BLaER1 treated with 17β-estradiol and CSF1 and Interleukin-3, amounts not matched to agents 10 nM and 100 nM (cell line): ENCODE data around the gene S100A16.

ENCODE experiments used
- H3K27ac ChIP-seq, 11 experiments: shearing (Covaris generic); formaldehyde crosslinking; 2 replicates each; pipeline ENCODE4 v1.8.1; 2022
- H3K27me3 ChIP-seq, 11 experiments: shearing (Covaris generic); formaldehyde crosslinking; 2 replicates each; pipeline ENCODE4 v1.8.1; 2022
- H3K36me3 ChIP-seq, 11 experiments: shearing (Covaris generic); formaldehyde crosslinking; 2 replicates each; pipeline ENCODE4 v1.8.1; 2022
- H3K4me1 ChIP-seq, 10 experiments: shearing (Covaris generic); formaldehyde crosslinking; 2 replicates each; pipeline ENCODE4 v1.8.1; 2022
- H3K4me2 ChIP-seq, 11 experiments: shearing (Covaris generic); formaldehyde crosslinking; 2 replicates each; pipeline ENCODE4 v1.8.1; 2022
- H3K4me3 ChIP-seq, 10 experiments: shearing (Covaris generic); formaldehyde crosslinking; 2 replicates each; pipeline ENCODE4 v1.8.1; 2022
- H3K9ac ChIP-seq, 11 experiments: shearing (Covaris generic); formaldehyde crosslinking; 2 replicates each; pipeline ENCODE4 v1.8.1; 2022
- H3K9me3 ChIP-seq, 11 experiments: shearing (Covaris generic); formaldehyde crosslinking; replicated peaks in 1 of 11; 2 replicates each; pipeline ENCODE4 v1.8.1; 2022
- H4K20me1 ChIP-seq, 11 experiments: shearing (Covaris generic); formaldehyde crosslinking; 2 replicates each; pipeline ENCODE4 v1.8.1; 2022
- Cebpa-rat ChIP-seq, 11 experiments: shearing (Covaris generic); IDR thresholded peaks; 2 replicates each; pipeline ENCODE4 v1.8.1; 2022

S100A16 gene

GRCh38 chr1:153617663-153618062, 4.7 kb upstream of the S100A16 start:
- no peak overlapping the region for H3K4me3 ChIP-seq
- peaks cover 0 to 17% (median 11%) of the 10 kb centered on the region in 11 experiments; a peak in 12 of 22 replicates for H3K9me3 ChIP-seq
- peaks cover 47 to 86% (median 58%) of the 10 kb centered on the region in 10 experiments for H3K4me1 ChIP-seq
- peak overlapping the region in 10 of 11 experiments; percentile 7 to 68 (median 41); a peak in 14 of 22 replicates for H3K9ac ChIP-seq
- H4K20me1 ChIP-seq: no peaks in the 10 kb centered on the region
- peaks cover 26 to 50% (median 43%) of the 10 kb centered on the region in 11 experiments for H3K36me3 ChIP-seq
- H3K27ac ChIP-seq: peak overlapping the region in 10 of 11 experiments; percentile 18 to 62 (median 42); a peak in 16 of 22 replicates
- TF ChIP-seq Cebpa-rat (IDR thresholded peaks at IDR 0.05): no peak
- H3K4me2 ChIP-seq: peak overlapping the region; percentile 31 to 82 (median 56)
- H3K27me3 ChIP-seq: no peaks in the 10 kb centered on the region

- no peak overlapping the region for H3K4me3 ChIP-seq
- peak overlapping the region in 10 of 11 experiments; percentile 18 to 62 (median 42); a peak in 17 of 22 replicates for H3K27ac ChIP-seq
- H3K9me3 ChIP-seq: peaks cover 0 to 17% (median 11%) of the 10 kb centered on the region in 11 experiments; a peak in 12 of 22 replicates
- TF ChIP-seq Cebpa-rat (IDR thresholded peaks at IDR 0.05): no peak
- no peaks in the 10 kb centered on the region for H3K27me3 ChIP-seq
- H3K4me2 ChIP-seq: peak overlapping the region in 10 of 11 experiments; percentile 31 to 82 (median 55); a peak in 17 of 22 replicates
- H3K9ac ChIP-seq: peak overlapping the region in 8 of 11 experiments; percentile 8 to 51 (median 39); a peak in 8 of 22 replicates
- peaks cover 40 to 83% (median 51%) of the 10 kb centered on the region in 10 experiments for H3K4me1 ChIP-seq
- H4K20me1 ChIP-seq: no peaks in the 10 kb centered on the region
- peaks cover 26 to 42% (median 37%) of the 10 kb centered on the region in 11 experiments for H3K36me3 ChIP-seq
Measured at GRCh38 chr1:153616917-153617311, 4.0 kb upstream of the S100A16 start.

- Histone ChIP-seq H3K4me3 (no peak within 1 kb of the TSS), H3K4me2 (peak within 1 kb of the TSS in 10 of 11 experiments; percentile 31 to 82 (median 55); a peak in 18 of 22 replicates), H4K20me1 (no peaks in the 10 kb centered on the region), H3K27ac (peak within 1 kb of the TSS in 10 of 11 experiments; percentile 18 to 62 (median 42); a peak in 17 of 22 replicates), H3K27me3 (no peaks in the 10 kb centered on the region), H3K9ac (peak within 1 kb of the TSS in 8 of 11 experiments; percentile 8 to 51 (median 39); a peak in 8 of 22 replicates), H3K4me1 (peaks cover 34 to 83% (median 47%) of the 10 kb centered on the region in 10 experiments), H3K36me3 (peaks cover 26 to 36% (median 32%) of the 10 kb centered on the region in 11 experiments), H3K9me3 (peaks cover 0 to 17% (median 11%) of the 10 kb centered on the region in 11 experiments; a peak in 12 of 22 replicates)
- TF ChIP-seq Cebpa-rat (IDR thresholded peaks at IDR 0.05): no peak
Measured at GRCh38 chr1:153616144-153616916, 3.4 kb upstream of the S100A16 start, which contains the start of gene S100A14. Gene S100A14 (minus strand): TSS chr1:153616325. CDS start chr1:153615858, 467 bp downstream.

GRCh38 chr1:153615406-153615805, 2.5 kb upstream of the S100A16 start:
- Histone ChIP-seq H3K27me3 (no peaks in the 10 kb centered on the region), H3K4me2 (0 out of 22 replicates have a peak overlapping the region, but pooled peaks of 3 of the 11 experiments have one; percentile 11 to 82 (median 70)), H3K36me3 (peaks cover 20 to 27% (median 24%) of the 10 kb centered on the region in 11 experiments), H3K27ac (peak overlapping the region in 5 of 11 experiments; percentile 25 to 62 (median 43); a peak in 5 of 22 replicates), H3K4me1 (peaks cover 36 to 83% (median 52%) of the 10 kb centered on the region in 10 experiments), H3K4me3 (no peak overlapping the region), H4K20me1 (no peaks in the 10 kb centered on the region), H3K9me3 (peaks cover 0 to 12% (median 10%) of the 10 kb centered on the region in 11 experiments; a peak in 12 of 22 replicates), H3K9ac (no peak overlapping the region)
- TF ChIP-seq Cebpa-rat (IDR thresholded peaks at IDR 0.05): no peak

- no peak overlapping the region for H3K4me3 ChIP-seq
- H3K27me3 ChIP-seq: no peaks in the 10 kb centered on the region
- peaks cover 41 to 84% (median 57%) of the 10 kb centered on the region in 10 experiments for H3K4me1 ChIP-seq
- peak overlapping the region in 9 of 11 experiments; percentile 11 to 71 (median 50); a peak in 15 of 22 replicates for H3K4me2 ChIP-seq
- peaks cover 0 to 7% (median 6%) of the 10 kb centered on the region in 11 experiments; a peak in 12 of 22 replicates for H3K9me3 ChIP-seq
- H3K36me3 ChIP-seq: peaks cover 15 to 22% (median 19%) of the 10 kb centered on the region in 11 experiments
- no peak for TF ChIP-seq Cebpa-rat (IDR thresholded peaks at IDR 0.05)
- 0 out of 22 replicates have a peak overlapping the region, but pooled peaks of 2 of the 11 experiments have one; percentile 2 to 61 for H3K27ac ChIP-seq
- no peaks in the 10 kb centered on the region for H4K20me1 ChIP-seq
- no peak overlapping the region for H3K9ac ChIP-seq
Measured at GRCh38 chr1:153614906-153615305, 2.0 kb upstream of the S100A16 start.

- no peaks in the 10 kb centered on the region for H4K20me1 ChIP-seq
- H3K27ac ChIP-seq: peak overlapping the region in 2 of 11 experiments; percentile 2 to 3; a peak in 2 of 22 replicates
- H3K4me2 ChIP-seq: peak overlapping the region in 9 of 11 experiments; percentile 11 to 71 (median 50); a peak in 16 of 22 replicates
- no peak for TF ChIP-seq Cebpa-rat (IDR thresholded peaks at IDR 0.05)
- H3K4me3 ChIP-seq: no peak overlapping the region
- H3K36me3 ChIP-seq: peaks cover 9 to 16% (median 13%) of the 10 kb centered on the region in 11 experiments; a peak in 21 of 22 replicates
- peaks cover 0 to 1% (median 0%) of the 10 kb centered on the region in 11 experiments; a peak in 2 of 22 replicates for H3K9me3 ChIP-seq
- no peak overlapping the region for H3K9ac ChIP-seq
- no peaks in the 10 kb centered on the region for H3K27me3 ChIP-seq
- H3K4me1 ChIP-seq: peaks cover 46 to 84% (median 62%) of the 10 kb centered on the region in 10 experiments
Measured at GRCh38 chr1:153614189-153614900, 1.4 kb upstream of the S100A16 start.

GRCh38 chr1:153613406-153613805, 469 bp upstream of the S100A16 start:
- H3K4me1 ChIP-seq: peaks cover 50 to 84% (median 63%) of the 10 kb centered on the region in 10 experiments
- H3K9me3 ChIP-seq: no peaks in the 10 kb centered on the region
- H3K27ac ChIP-seq: peak overlapping the region in 1 of 11 experiments; percentile 19; a peak in 1 of 22 replicates
- no peaks in the 10 kb centered on the region for H3K27me3 ChIP-seq
- no peak overlapping the region for H3K4me3 ChIP-seq
- no peak overlapping the region for H3K4me2 ChIP-seq
- TF ChIP-seq Cebpa-rat (IDR thresholded peaks at IDR 0.05): no peak
- no peaks in the 10 kb centered on the region for H4K20me1 ChIP-seq
- peaks cover 0 to 7% (median 4%) of the 10 kb centered on the region in 11 experiments; a peak in 15 of 22 replicates for H3K36me3 ChIP-seq
- no peak overlapping the region for H3K9ac ChIP-seq

- peak overlapping the region in 5 of 11 experiments; percentile 18 to 43 (median 35); a peak in 8 of 22 replicates for H3K27ac ChIP-seq
- no peaks in the 10 kb centered on the region for H3K36me3 ChIP-seq
- no peaks in the 10 kb centered on the region for H3K9me3 ChIP-seq
- no peaks in the 10 kb centered on the region for H4K20me1 ChIP-seq
- H3K4me1 ChIP-seq: peaks cover 50 to 84% (median 62%) of the 10 kb centered on the region in 10 experiments
- no peak overlapping the region for H3K4me3 ChIP-seq
- H3K4me2 ChIP-seq: peak overlapping the region in 3 of 11 experiments; percentile 53 to 69 (median 60); a peak in 4 of 22 replicates
- TF ChIP-seq Cebpa-rat (IDR thresholded peaks at IDR 0.05): no peak
- peak overlapping the region in 2 of 11 experiments; percentile 33 to 41; a peak in 2 of 22 replicates for H3K9ac ChIP-seq
- H3K27me3 ChIP-seq: no peaks in the 10 kb centered on the region
Measured at GRCh38 chr1:153612111-153612754, 704 bp downstream of the S100A16 start.
